CD14-positive monocyte (primary cell): ENCODE results near the gene TANGO6. TPM values are rescaled to one million over a fixed set of nuclear protein-coding genes. Genes with fewer than 3 reads are reported as not detected.

Source experiments
- DNase-seq, 3 donors: peaks; one replicate each; pipeline ENCODE4 v3.0.0-alpha.2; 2011 to 2022
- H2AFZ ChIP-seq: 2 replicates; pipeline ENCODE4 v1.6.0; 2012; ENCODE audit warnings: mild to moderate bottlenecking, low read depth, low read length, inconsistent platforms; ENCODE audit not compliant: insufficient read depth, poor library complexity, severe bottlenecking
- H3K27ac ChIP-seq, 2 donors: 1 replicate in 1 of 2; 2 replicates in 1 of 2; pipeline ENCODE4 v1.5.1; 2012 to 2013; ENCODE audit warnings: low read length in 2 of 2, control low read depth in 1 of 2, inconsistent platforms in 1 of 2, low read depth in 1 of 2, mild to moderate bottlenecking in 1 of 2
- H3K27me3 ChIP-seq, 2 donors: one replicate each; pipeline versions ENCODE4 v1.6.0 to v1.6.1; 2011 to 2013; ENCODE audit warnings: low read length in 2 of 2; ENCODE audit not compliant: control insufficient read depth in 2 of 2, insufficient read depth in 2 of 2
- H3K36me3 ChIP-seq, 2 donors: replicated peaks in 1 of 2; 1 replicate in 1 of 2; 2 replicates in 1 of 2; pipeline versions ENCODE4 v1.5.1 to v1.6.1; 2012 to 2013; ENCODE audit warnings: low read length in 2 of 2, control low read depth in 1 of 2, inconsistent platforms in 1 of 2, mild to moderate bottlenecking in 1 of 2; ENCODE audit not compliant: insufficient read depth in 2 of 2, control insufficient read depth in 1 of 2
- H3K4me1 ChIP-seq, 2 donors: 1 replicate in 1 of 2; 2 replicates in 1 of 2; pipeline versions ENCODE4 v1.5.1 to v1.6.1; 2012 to 2013; ENCODE audit warnings: low read length in 2 of 2, control low read depth in 1 of 2, inconsistent platforms in 1 of 2, mild to moderate bottlenecking in 1 of 2, moderate library complexity in 1 of 2; ENCODE audit not compliant: insufficient read depth in 2 of 2, control insufficient read depth in 1 of 2
- H3K4me2 ChIP-seq: replicated peaks from 2 replicates; pipeline ENCODE3; 2012; ENCODE audit warnings: low read length, moderate library complexity, mild to moderate bottlenecking; ENCODE audit not compliant: poor library complexity, severe bottlenecking; ENCODE audit errors: extremely low read depth
- H3K4me3 ChIP-seq, 3 experiments: fragments of 200-600 bp in 1 of 3; sonication (generic) in 1 of 3; replicated peaks in 1 of 3; 1 replicate in 2 of 3; 2 replicates in 1 of 3; pipeline ENCODE4 v1.5.1; 2011 to 2013; ENCODE audit warnings: low read length in 3 of 3, mild to moderate bottlenecking in 3 of 3, control low read depth in 2 of 3, low read depth in 2 of 3, inconsistent platforms in 1 of 3, moderate library complexity in 1 of 3
- H3K79me2 ChIP-seq: 2 replicates; pipeline ENCODE4 v1.6.0; 2012; ENCODE audit warnings: mild to moderate bottlenecking, control low read depth, inconsistent platforms, low read length, moderate library complexity; ENCODE audit not compliant: insufficient read depth
- H3K9ac ChIP-seq: 2 replicates; pipeline ENCODE4 v1.6.0; 2017; ENCODE audit warnings: low read length, mild to moderate bottlenecking; ENCODE audit not compliant: insufficient read depth, poor library complexity, severe bottlenecking
- H3K9me3 ChIP-seq, 2 donors: replicated peaks in 1 of 2; 1 replicate in 1 of 2; 2 replicates in 1 of 2; pipeline versions ENCODE4 v1.5.1 to v1.6.1; 2012 to 2013; ENCODE audit warnings: low read length in 2 of 2, control low read depth in 1 of 2; ENCODE audit not compliant: control insufficient read depth in 1 of 2, insufficient read depth in 1 of 2
- H4K20me1 ChIP-seq: 2 replicates; pipeline ENCODE4 v1.6.0; 2012; ENCODE audit warnings: mild to moderate bottlenecking, low read length, control low read depth, moderate library complexity; ENCODE audit not compliant: insufficient read depth
- H3K27ac Mint-ChIP-seq, 7 donors: one replicate each; pipeline ENCODE4 v1.8.0; 2020; ENCODE audit warnings: mild to moderate bottlenecking in 7 of 7, mixed read lengths in 7 of 7, moderate library complexity in 6 of 7, inconsistent platforms in 2 of 7
- H3K27me3 Mint-ChIP-seq, 3 donors: one replicate each; pipeline ENCODE4 v1.8.0; 2021 to 2022; ENCODE audit warnings: low read depth in 3 of 3, mild to moderate bottlenecking in 3 of 3, mixed read lengths in 3 of 3, moderate library complexity in 3 of 3, inconsistent platforms in 1 of 3
- H3K36me3 Mint-ChIP-seq, 2 donors: one replicate each; pipeline ENCODE4 v1.8.0; 2020; ENCODE audit warnings: mixed read lengths in 2 of 2, inconsistent platforms in 1 of 2, mild to moderate bottlenecking in 1 of 2
- H3K4me1 Mint-ChIP-seq: one replicate; pipeline ENCODE4 v1.8.0; 2020; ENCODE audit warnings: mild to moderate bottlenecking, mixed read lengths
- H3K4me3 Mint-ChIP-seq, 2 donors: one replicate each; pipeline ENCODE4 v1.8.0; 2020; ENCODE audit warnings: mild to moderate bottlenecking in 2 of 2, mixed read lengths in 2 of 2, moderate library complexity in 1 of 2
- H3K9me3 Mint-ChIP-seq, 7 donors: one replicate each; pipeline ENCODE4 v1.8.0; 2020 to 2022; ENCODE audit warnings: mixed read lengths in 7 of 7, mild to moderate bottlenecking in 6 of 7, moderate library complexity in 6 of 7, inconsistent platforms in 2 of 7
- WGBS: methylation state at CpG from one replicate; pipeline ENCODE4 v1.1.5; 2013; ENCODE audit warnings: missing lambda C conversion rate; ENCODE audit not compliant: insufficient coverage; 5-methylcytosine and 5-hydroxymethylcytosine counted together
- intact Hi-C, 2 donors: fragments of 100-400 bp; cut with micrococcal nuclease; formaldehyde crosslinking; loops; one replicate each; pipeline versions ENCODE4 v1.15.0 to v1.15.1; 2023
- polyA plus RNA-seq, 3 donors: library from polyadenylated mRNA; depleted of rRNA in 1 of 3; unstranded in 2 of 3; stranded (reverse) in 1 of 3; fragments of 300-500 nt in 2 of 3; fragments of >200 nt in 1 of 3; fragmentation: Illumina TruSeq in 2 of 3; gene quantifications; 1 replicate in 2 of 3; 2 replicates in 1 of 3; pipeline ENCODE4 v1.2.3, GENCODE V29; 2012 to 2021
- TF ChIP-seq, protein P1 (sequence below): fragments of 200-600 bp; IDR thresholded peaks from one replicate; pipeline ENCODE4 v1.8.0; 2022; ENCODE audit warnings: antibody characterized with exemption, mild to moderate bottlenecking

The TANGO6 gene
- polyA plus RNA-seq, 3 donors, result 6.5 to 8.1 (median 7.3) TPM

DNA sequence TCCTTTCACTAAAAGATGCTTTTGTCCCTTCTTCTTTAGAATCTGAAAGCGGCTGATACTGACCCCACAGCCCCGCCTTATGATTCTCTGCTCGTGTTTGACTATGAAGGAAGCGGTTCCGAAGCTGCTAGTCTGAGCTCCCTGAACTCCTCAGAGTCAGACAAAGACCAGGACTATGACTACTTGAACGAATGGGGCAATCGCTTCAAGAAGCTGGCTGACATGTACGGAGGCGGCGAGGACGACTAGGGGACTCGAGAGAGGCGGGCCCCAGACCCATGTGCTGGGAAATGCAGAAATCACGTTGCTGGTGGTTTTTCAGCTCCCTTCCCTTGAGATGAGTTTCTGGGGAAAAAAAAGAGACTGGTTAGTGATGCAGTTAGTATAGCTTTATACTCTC is 10.1 kb upstream of the TANGO6 start:
- Mint-ChIP-seq H3K4me1 (peaks cover 29% of the 10 kb centered on the region), H3K27ac (peak overlapping the region in 1 of 7 donors; percentile 72), H3K4me3 (no peak overlapping the region), H3K36me3 (no peaks in the 10 kb centered on the region), H3K27me3 (peaks cover 7 to 13% (median 7%) of the 10 kb centered on the region in 3 donors), H3K9me3 (peaks cover 0 to 7% (median 0%) of the 10 kb centered on the region in 7 donors)
- Histone ChIP-seq H3K27ac (no peak overlapping the region), H4K20me1 (no peaks in the 10 kb centered on the region), H2AFZ (peak overlapping the region; percentile 35), H3K4me1 (peaks cover 28 to 38% of the 10 kb centered on the region in 2 donors), H3K4me2 (no peak overlapping the region), H3K4me3 (no peak overlapping the region), H3K36me3 (no peaks in the 10 kb centered on the region), H3K9ac (no peak overlapping the region), H3K9me3 (no peaks in the 10 kb centered on the region), H3K79me2 (no peaks in the 10 kb centered on the region), H3K27me3 (no peaks in the 10 kb centered on the region)
- TF ChIP-seq, protein P1, sequence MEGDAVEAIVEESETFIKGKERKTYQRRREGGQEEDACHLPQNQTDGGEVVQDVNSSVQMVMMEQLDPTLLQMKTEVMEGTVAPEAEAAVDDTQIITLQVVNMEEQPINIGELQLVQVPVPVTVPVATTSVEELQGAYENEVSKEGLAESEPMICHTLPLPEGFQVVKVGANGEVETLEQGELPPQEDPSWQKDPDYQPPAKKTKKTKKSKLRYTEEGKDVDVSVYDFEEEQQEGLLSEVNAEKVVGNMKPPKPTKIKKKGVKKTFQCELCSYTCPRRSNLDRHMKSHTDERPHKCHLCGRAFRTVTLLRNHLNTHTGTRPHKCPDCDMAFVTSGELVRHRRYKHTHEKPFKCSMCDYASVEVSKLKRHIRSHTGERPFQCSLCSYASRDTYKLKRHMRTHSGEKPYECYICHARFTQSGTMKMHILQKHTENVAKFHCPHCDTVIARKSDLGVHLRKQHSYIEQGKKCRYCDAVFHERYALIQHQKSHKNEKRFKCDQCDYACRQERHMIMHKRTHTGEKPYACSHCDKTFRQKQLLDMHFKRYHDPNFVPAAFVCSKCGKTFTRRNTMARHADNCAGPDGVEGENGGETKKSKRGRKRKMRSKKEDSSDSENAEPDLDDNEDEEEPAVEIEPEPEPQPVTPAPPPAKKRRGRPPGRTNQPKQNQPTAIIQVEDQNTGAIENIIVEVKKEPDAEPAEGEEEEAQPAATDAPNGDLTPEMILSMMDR, result no peak
- DNase-seq, result no peak
- 94% methylated on average over 13 of the region's 14 CpGs for WGBS
- intact Hi-C loops, result no loop called here

DNA sequence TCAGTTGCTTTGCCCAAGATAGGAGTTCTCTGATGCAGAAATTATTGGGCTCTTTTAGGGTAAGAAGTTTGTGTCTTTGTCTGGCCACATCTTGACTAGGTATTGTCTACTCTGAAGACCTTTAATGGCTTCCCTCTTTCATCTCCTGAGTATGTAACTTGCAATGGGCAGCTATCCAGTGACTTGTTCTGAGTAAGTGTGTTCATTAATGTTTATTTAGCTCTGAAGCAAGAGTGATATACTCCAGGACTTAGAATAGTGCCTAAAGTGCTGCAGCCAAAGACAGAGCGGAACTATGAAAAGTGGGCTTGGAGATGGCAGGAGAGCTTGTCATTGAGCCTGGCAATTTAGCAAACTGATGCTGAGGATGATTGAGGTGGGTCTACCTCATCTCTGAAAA is 8.8 kb upstream of the TANGO6 start:
- Mint-ChIP-seq H3K27me3 (peaks cover 4 to 14% (median 7%) of the 10 kb centered on the region in 3 donors), H3K36me3 (no peaks in the 10 kb centered on the region), H3K9me3 (peaks cover 0 to 7% (median 0%) of the 10 kb centered on the region in 7 donors), H3K4me3 (no peak overlapping the region), H3K4me1 (peaks cover 27% of the 10 kb centered on the region), H3K27ac (no peak overlapping the region)
- Histone ChIP-seq H3K27ac (no peak overlapping the region), H3K36me3 (no peaks in the 10 kb centered on the region), H3K9ac (no peak overlapping the region), H3K4me3 (no peak overlapping the region), H3K79me2 (no peaks in the 10 kb centered on the region), H4K20me1 (no peaks in the 10 kb centered on the region), H3K4me2 (no peak overlapping the region), H3K9me3 (no peaks in the 10 kb centered on the region), H3K27me3 (no peaks in the 10 kb centered on the region), H3K4me1 (peaks cover 28 to 37% of the 10 kb centered on the region in 2 donors), H2AFZ (no peak overlapping the region)
- WGBS, result 100% methylated on average over 1 of the region's 1 CpG
- no peak for DNase-seq
- TF ChIP-seq, protein P1, result no peak
- intact Hi-C loops, result no loop called here
